SKM-1 treated with dmso at 0.1 percent for 144 hours (cell line): Measurements from ENCODE around the gene OBP2B.

Source experiments
- DNase-seq: peaks from one replicate; lab custom pipeline; 2025; ENCODE audit not compliant: unreplicated experiment; lab: John Stamatoyannopoulos, UW

OBP2B gene

GRCh38 chr9:133202688-133203453 lies 6.2 kb downstream of the OBP2B start:
- DNase-seq: no peak

GRCh38 chr9:133202145-133202513 lies 6.9 kb downstream of the OBP2B start:
- DNase-seq: no peak

GRCh38 chr9:133201424-133202144 lies 7.5 kb downstream of the OBP2B start:
- no peak for DNase-seq

- no peak for DNase-seq
Measured at GRCh38 chr9:133200631-133201030, 8.4 kb downstream of the OBP2B start.

GRCh38 chr9:133199648-133200321 lies 9.3 kb downstream of the OBP2B start:
- DNase-seq: no peak

- no peak for DNase-seq
Measured at GRCh38 chr9:133195029-133195428, 14.0 kb downstream of the OBP2B start.

GRCh38 chr9:133194597-133194996 lies 14.5 kb downstream of the OBP2B start:
- no peak for DNase-seq

- DNase-seq: no peak
Measured at GRCh38 chr9:133191989-133192388, 17.1 kb downstream of the OBP2B start.

- no peak for DNase-seq
Measured at GRCh38 chr9:133189826-133190225, 19.2 kb downstream of the OBP2B start.

GRCh38 chr9:133188843-133189180 lies 20.2 kb downstream of the OBP2B start:
- DNase-seq: no peak

- no peak for DNase-seq
Measured at GRCh38 chr9:133188006-133188842, 20.8 kb downstream of the OBP2B start.

GRCh38 chr9:133187561-133188005 lies 21.5 kb downstream of the OBP2B start:
- DNase-seq: no peak

- no peak for DNase-seq
Measured at GRCh38 chr9:133186736-133187135, 22.3 kb downstream of the OBP2B start.

GRCh38 chr9:133184971-133185370 lies 24.1 kb downstream of the OBP2B start:
- DNase-seq: peak; percentile 53

- DNase-seq: no peak
Measured at GRCh38 chr9:133182151-133182550, 26.9 kb downstream of the OBP2B start.

- DNase-seq: peak; percentile 38
Measured at GRCh38 chr9:133181561-133181960, 27.5 kb downstream of the OBP2B start.

GRCh38 chr9:133180953-133181352 lies 28.1 kb downstream of the OBP2B start:
- no peak for DNase-seq

GRCh38 chr9:133173056-133173455 lies 36.0 kb downstream of the OBP2B start:
- no peak for DNase-seq

GRCh38 chr9:133171161-133171961 lies 37.7 kb downstream of the OBP2B start:
- DNase-seq: no peak

- no peak for DNase-seq
Measured at GRCh38 chr9:133170716-133171115, 38.3 kb downstream of the OBP2B start.
